NCI-H128 (cell line): Measurements from ENCODE around the gene RING1.
"Not testable (repeated sequence)": the region's sequence is repeated elsewhere in the genome, so short reads cannot be mapped to it uniquely, and the experiment has no call there.

Experiments
- DNase-seq: peaks from one replicate; lab custom pipeline; 2025; ENCODE audit not compliant: unreplicated experiment; lab: John Stamatoyannopoulos, UW

Gene RING1

GRCh38 chr6:33205191-33206026 is 2.9 kb upstream of the RING1 start:
- DNase-seq = no peak

GRCh38 chr6:33206027-33206863 is 2.1 kb upstream of the RING1 start:
- DNase-seq = no peak

GRCh38 chr6:33206864-33207551 is 1.3 kb upstream of the RING1 start:
- DNase-seq = no peak

DNA sequence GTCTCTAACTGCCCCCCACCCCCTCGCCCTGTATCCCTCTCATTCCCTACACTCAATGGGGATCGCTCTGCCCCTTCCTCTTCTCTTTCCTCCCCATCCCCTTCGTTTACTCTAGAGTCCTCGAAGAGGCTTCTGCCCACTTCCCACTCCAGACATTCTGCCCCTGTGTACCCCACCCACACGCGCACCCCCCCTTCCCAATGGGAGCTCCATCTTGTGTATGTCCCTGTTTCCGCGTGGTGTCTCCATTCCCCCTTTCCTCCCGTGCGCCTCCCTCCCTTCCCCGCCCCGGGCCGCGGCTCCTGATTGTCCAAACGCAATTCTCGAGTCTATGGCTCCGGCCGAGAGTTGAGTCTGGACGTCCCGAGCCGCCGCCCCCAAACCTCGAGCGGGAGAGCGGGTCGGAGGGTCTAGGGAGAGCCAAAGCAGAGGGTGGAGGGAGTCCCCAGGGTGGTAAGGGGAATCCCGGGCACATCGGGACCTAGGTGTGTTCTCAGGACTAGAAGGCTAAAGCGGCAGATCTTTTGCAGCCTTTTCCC is 679 bp upstream of the RING1 start:
- no peak for DNase-seq

DNA sequence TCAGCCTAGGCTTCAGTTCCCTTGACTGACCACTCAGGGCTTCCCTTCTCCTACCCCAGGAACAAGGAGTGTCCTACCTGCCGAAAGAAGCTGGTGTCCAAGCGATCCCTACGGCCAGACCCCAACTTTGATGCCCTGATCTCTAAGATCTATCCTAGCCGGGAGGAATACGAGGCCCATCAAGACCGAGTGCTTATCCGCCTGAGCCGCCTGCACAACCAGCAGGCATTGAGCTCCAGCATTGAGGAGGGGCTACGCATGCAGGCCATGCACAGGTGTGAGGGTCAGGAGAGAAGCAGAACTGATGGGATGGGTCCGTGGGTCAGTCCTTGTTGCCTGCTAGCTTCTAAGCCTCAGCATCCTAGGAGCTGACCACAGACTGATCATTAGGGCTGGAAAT is 1.6 kb downstream of the RING1 start:
- no peak for DNase-seq

DNA sequence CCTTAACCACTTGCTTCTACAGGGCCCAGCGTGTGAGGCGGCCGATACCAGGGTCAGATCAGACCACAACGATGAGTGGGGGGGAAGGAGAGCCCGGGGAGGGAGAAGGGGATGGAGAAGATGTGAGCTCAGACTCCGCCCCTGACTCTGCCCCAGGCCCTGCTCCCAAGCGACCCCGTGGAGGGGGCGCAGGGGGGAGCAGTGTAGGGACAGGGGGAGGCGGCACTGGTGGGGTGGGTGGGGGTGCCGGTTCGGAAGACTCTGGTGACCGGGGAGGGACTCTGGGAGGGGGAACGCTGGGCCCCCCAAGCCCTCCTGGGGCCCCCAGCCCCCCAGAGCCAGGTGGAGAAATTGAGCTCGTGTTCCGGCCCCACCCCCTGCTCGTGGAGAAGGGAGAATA is 2.8 kb downstream of the RING1 start:
- DNase-seq = no peak

DNA sequence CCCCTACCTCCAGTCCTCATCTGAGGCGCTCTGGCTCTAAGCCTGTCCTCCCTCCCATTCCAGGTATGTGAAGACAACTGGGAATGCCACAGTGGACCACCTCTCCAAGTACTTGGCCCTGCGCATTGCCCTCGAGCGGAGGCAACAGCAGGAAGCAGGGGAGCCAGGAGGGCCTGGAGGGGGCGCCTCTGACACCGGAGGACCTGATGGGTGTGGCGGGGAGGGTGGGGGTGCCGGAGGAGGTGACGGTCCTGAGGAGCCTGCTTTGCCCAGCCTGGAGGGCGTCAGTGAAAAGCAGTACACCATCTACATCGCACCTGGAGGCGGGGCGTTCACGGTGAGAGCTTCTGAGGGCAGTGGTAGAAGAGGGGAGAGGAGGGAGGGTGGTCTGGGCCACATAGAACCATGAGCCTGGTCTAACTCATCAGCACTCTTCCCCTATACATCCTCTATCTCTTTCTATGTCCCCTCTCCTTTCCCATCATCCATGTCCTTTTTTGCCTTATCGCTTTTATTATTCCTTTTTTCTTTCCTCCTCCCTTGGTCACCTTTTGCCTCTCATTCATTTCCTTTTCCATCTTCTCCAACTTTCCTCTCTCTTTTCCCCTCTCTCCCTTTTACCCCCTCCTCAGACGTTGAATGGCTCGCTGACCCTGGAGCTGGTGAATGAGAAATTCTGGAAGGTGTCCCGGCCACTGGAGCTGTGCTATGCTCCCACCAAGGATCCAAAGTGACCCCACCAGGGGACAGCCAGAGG is 3.5 kb downstream of the RING1 start:
- no peak for DNase-seq

- DNase-seq = no peak
Observed at GRCh38 chr6:33212857-33213165, 4.5 kb downstream of the RING1 start.

- DNase-seq = no peak
Observed at GRCh38 chr6:33213166-33213988, 5.1 kb downstream of the RING1 start.

DNA sequence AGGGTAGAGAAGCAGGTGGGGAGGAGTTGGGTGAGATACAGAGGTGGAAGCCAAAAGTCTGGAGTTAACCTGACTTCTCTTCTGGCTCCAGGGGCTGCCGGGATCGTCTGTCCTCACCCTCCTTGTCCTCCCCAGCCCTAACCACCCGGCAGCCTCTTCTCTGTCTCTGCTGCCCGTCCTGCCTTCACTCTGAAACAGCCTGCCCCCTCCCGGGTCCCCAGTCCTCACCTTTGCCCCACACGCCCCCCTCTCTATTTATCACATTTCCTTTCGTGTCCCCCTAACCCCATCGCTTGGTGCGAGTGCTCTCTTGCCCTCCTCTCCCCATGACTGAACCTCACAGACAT is 5.7 kb downstream of the RING1 start:
- DNase-seq = no peak

DNA sequence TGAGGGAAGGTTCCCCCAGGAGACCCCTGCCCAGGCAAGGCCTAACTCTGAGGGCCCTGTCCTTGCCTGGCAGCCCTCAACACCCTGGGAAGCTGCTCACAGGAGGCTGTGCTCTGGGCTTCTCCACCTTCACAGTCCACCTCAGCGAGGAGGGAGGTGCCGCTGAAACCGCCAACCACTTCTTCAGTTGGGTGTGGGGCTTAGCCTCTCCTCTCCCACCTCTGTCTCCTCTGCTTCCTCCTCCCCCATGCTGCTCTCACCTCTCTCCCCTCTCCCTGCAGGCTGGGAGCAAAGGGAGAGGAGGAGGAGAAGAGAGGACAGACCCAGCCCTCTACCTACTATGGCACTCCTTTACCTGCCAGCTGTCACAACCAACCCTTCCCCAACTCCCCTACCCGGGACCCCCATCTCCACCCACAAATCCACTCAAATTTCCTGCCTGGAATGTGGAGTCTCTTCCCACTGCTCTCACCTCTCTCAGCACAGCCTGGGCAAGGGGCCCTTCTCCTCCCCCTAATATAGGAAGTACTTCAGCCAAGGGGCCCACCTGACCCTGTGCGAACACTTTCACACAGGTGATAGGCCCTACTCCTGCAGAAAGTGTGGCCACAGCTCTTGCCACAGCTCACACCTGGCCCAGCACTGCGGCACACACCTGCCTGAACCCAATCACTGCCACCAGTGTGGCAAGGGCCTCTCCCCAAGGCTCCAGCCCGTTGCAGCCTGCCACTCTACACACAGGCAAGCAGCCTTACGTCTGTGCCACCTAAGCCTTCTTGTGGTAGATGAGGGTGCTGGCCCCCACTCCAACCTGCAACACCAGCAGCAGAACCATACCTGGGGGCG is 7.2 kb downstream of the RING1 start:
- no peak for DNase-seq

- no peak for DNase-seq
Observed at GRCh38 chr6:33216117-33216649, 7.9 kb downstream of the RING1 start.

- no peak for DNase-seq
Observed at GRCh38 chr6:33217246-33217645, 8.9 kb downstream of the RING1 start.

DNA sequence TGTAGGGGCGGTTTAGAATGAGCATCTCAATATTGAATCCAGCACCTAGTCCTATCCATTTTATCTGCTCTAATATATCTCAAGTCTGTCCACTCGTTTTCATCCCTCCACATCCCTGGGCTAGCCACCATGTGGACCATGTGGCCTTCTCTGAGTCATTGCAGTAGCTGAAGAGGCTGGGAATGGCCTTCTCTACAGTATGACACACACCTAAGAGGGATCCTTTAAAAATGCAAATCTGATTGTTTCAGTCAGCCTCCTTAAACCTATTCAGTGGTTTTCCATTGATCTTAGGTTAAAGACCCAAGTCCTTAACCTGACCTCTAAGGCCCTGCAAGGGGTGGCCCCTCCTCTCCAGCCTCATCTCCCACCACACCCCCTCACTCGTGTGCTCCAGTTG is 9.4 kb downstream of the RING1 start:
- no peak for DNase-seq

- DNase-seq = not testable (repeated sequence)
Observed at GRCh38 chr6:33226503-33227120, 18.3 kb downstream of the RING1 start.

GRCh38 chr6:33235221-33235634 is 26.9 kb downstream of the RING1 start:
- DNase-seq = no peak

DNA sequence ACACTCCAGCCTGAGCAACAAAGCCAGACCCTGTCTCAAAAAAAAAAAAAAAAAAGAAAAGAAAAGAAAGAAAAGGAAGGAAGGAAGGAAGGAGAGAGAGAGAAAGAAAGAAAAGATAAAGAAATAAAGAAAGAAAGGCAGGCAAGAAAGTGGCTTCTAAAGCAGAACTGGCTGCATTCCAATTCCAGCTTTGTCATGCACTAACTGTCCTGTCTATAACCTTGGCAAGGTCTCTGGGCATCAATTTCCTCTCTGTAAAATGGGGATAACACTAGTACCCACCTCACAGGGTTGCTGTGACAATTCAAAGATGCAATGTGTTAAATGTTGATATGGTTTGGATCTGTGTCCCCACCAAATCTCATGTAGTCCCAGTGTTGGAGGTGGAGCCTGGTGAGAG is 28.0 kb downstream of the RING1 start:
- no peak for DNase-seq

GRCh38 chr6:33236852-33237251 is 28.6 kb downstream of the RING1 start:
- no peak for DNase-seq
